OCI-LY7 (cell line): ENCODE results near the gene MEOX1.

Source experiments
- EZH2phosphoT487 ChIP-seq: fragments of 200-600 bp; sonication (generic); IDR thresholded peaks from 2 replicates; pipeline ENCODE4 v1.6.1; 2018; ENCODE audit warnings: low read depth, borderline replicate concordance, mild to moderate bottlenecking, mixed run types, antibody characterized with exemption, low read length, moderate library complexity, mixed read lengths
- TF ChIP-seq, protein P1 (sequence below): fragments of 200-600 bp; sonication (generic); conservative IDR thresholded peaks from 2 replicates; pipeline ENCODE4 v1.5.1; 2014; ENCODE audit warnings: mild to moderate bottlenecking, antibody characterized with exemption, low read length, moderate library complexity, mixed read lengths

DNA sequence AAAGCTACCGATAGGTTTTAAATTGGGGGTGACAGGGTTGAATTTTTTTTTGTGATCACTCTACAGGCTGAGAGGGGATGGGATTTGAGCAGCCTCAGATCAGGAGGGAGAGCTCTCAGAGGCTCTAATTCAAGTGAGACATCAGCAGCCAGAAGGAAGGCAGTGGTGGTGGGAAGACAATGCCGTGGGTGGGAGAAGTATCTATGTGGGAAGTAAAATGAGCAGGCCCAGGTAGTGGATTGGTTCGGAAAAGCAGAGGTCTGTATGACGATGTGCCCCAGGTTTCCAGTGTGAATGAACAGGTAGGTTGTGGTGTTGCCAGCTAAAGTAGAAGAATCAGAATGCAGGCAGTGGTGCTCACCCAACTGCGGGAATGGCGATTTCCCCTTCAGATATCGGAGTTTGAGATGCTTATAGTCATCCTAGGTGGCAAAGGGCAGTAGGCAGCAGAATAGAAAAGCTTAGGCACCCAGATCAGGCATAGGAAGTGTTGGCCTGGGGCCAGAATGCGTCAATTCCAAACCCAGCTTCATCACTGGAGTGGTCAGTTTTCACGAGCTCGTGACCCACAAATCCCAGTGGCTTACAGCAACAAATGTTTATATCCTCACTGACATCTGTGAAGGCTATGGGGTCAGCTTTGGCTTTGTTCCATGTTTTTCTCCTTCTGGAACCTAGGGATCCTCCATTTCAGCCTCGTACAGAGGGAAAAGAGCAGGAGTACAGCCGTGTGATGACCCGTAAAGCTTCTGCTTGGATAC is 24.0 kb downstream of the MEOX1 start:
- TF ChIP-seq, protein P1, sequence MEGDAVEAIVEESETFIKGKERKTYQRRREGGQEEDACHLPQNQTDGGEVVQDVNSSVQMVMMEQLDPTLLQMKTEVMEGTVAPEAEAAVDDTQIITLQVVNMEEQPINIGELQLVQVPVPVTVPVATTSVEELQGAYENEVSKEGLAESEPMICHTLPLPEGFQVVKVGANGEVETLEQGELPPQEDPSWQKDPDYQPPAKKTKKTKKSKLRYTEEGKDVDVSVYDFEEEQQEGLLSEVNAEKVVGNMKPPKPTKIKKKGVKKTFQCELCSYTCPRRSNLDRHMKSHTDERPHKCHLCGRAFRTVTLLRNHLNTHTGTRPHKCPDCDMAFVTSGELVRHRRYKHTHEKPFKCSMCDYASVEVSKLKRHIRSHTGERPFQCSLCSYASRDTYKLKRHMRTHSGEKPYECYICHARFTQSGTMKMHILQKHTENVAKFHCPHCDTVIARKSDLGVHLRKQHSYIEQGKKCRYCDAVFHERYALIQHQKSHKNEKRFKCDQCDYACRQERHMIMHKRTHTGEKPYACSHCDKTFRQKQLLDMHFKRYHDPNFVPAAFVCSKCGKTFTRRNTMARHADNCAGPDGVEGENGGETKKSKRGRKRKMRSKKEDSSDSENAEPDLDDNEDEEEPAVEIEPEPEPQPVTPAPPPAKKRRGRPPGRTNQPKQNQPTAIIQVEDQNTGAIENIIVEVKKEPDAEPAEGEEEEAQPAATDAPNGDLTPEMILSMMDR, result no peak
- no peak for TF ChIP-seq EZH2phosphoT487
